Stomach (tissue), 9 donors: ENCODE data around the gene METTL15. TPM values are rescaled to one million over a fixed set of nuclear protein-coding genes. Genes with fewer than 3 reads are reported as not detected.

ENCODE experiments used
- DNase-seq, 2 donors: peaks; one replicate each; pipeline versions ENCODE4 v3.0.0 to v3.0.0-alpha.2; 2013 to 2019
- H3K27ac ChIP-seq, 5 donors: fragments of 200-600 bp in 4 of 5; sonication (generic) in 4 of 5; one replicate each; pipeline ENCODE4 v1.5.1; 2013 to 2019; ENCODE audit warnings: mild to moderate bottlenecking in 1 of 5, moderate library complexity in 1 of 5
- H3K27me3 ChIP-seq, 3 donors: fragments of 200-600 bp; sonication (generic); one replicate each; pipeline ENCODE4 v1.5.1; 2017 to 2019; ENCODE audit warnings: mixed run types in 1 of 3
- H3K36me3 ChIP-seq, 4 donors: fragments of 200-600 bp; sonication (generic); 1 replicate in 3 of 4; 2 replicates in 1 of 4; pipeline ENCODE4 v1.5.1; 2016 to 2019
- H3K4me1 ChIP-seq, 4 donors: fragments of 200-600 bp; sonication (generic); one replicate each; pipeline ENCODE4 v1.5.1; 2016 to 2019
- H3K4me3 ChIP-seq, 4 donors: fragments of 200-600 bp; sonication (generic) in 3 of 4; one replicate each; pipeline ENCODE4 v1.5.1; 2016 to 2019; ENCODE audit warnings: mild to moderate bottlenecking in 1 of 4
- H3K9me3 ChIP-seq, 4 donors: fragments of 200-600 bp; sonication (generic); one replicate each; pipeline ENCODE4 v1.5.1; 2016 to 2019
- CTCF ChIP-seq, 7 experiments: fragments of 450-650 bp in 4 of 7; fragments of 200-600 bp in 3 of 7; sonication (generic) in 3 of 7; IDR thresholded peaks; one replicate each; pipeline ENCODE4 v1.5.1; 2016 to 2019; ENCODE audit warnings: antibody characterized with exemption in 7 of 7, control low read depth in 2 of 7, mild to moderate bottlenecking in 1 of 7
- EP300 ChIP-seq: sonication (generic); formaldehyde crosslinking; IDR thresholded peaks from one replicate; pipeline ENCODE4 v1.6.1; 2017; ENCODE audit warnings: antibody characterized with exemption
- POLR2A ChIP-seq, 4 donors: fragments of 450-650 bp; IDR thresholded peaks; one replicate each; pipeline ENCODE4 v1.6.1; 2016; ENCODE audit warnings: antibody characterized with exemption in 4 of 4, control low read depth in 2 of 4, mild to moderate bottlenecking in 1 of 4, moderate library complexity in 1 of 4
- POLR2AphosphoS5 ChIP-seq, 3 donors: sonication (generic); formaldehyde crosslinking; IDR thresholded peaks; one replicate each; pipeline ENCODE4 v1.6.1; 2016; ENCODE audit warnings: antibody characterized with exemption in 3 of 3
- WGBS, 5 donors: extraction: QIAGEN DNeasy Blood & Tissue Kit in 3 of 5; methylation state at CpG; one replicate each; pipeline versions ENCODE4 v1.1.5 to v1.1.7; 2013 to 2018; 5-methylcytosine and 5-hydroxymethylcytosine counted together
- intact Hi-C: fragments of 100-400 bp; cut with DNase I; formaldehyde crosslinking; loops from one replicate; pipeline ENCODE4 v1.15.1; 2023; ENCODE audit warnings: low total_unique reads
- polyA plus RNA-seq, 3 donors: library from polyadenylated mRNA; stranded (reverse); fragments of 200-250 nt; gene quantifications; one replicate each; pipeline ENCODE4 v1.2.3, GENCODE V29; 2013
- total RNA-seq, 5 donors: library from RNA; depleted of rRNA; stranded (reverse); fragments of >200 nt; gene quantifications; one replicate each; pipeline versions ENCODE4 v1.1.0 to v1.2.3, GENCODE V29; 2014 to 2016
- donor health status: healthy with polysubstance abuse.
- donor health status: Bipolar disorder and iron deficiency.
- donor health status: healthy.

Gene METTL15
- total and polyA plus RNA-seq, 8 donors: 0.58 to 21.7 (median 8.7) TPM

GRCh38 chr11:28296426-28296825, 188.2 kb downstream of the METTL15 start:
- Histone ChIP-seq H3K4me3 (no peak overlapping the region), H3K4me1 (no peaks in the 10 kb centered on the region), H3K27me3 (no peaks in the 10 kb centered on the region), H3K36me3 (peaks cover 0 to 35% (median 17%) of the 10 kb centered on the region in 4 donors), H3K27ac (no peak overlapping the region), H3K9me3 (no peaks in the 10 kb centered on the region)
- TF ChIP-seq POLR2AphosphoS5 (IDR thresholded peaks at IDR 0.05) (no peak), EP300 (no peak), POLR2A (IDR thresholded peaks at IDR 0.05) (no peak), CTCF (IDR thresholded peaks at IDR 0.05) (no peak)
- DNase-seq: no peak
- 89 to 99% (median 94%) methylated on average over 2 of the region's 2 CpGs for WGBS, 5 donors
- intact Hi-C loops: no loop called here

- DNase-seq: no peak
- WGBS, 5 donors: 95 to 100% (median 98%) methylated on average over 3 of the region's 3 CpGs
Measured at GRCh38 chr11:28298209-28298608, 190.0 kb downstream of the METTL15 start.

GRCh38 chr11:28303477-28304191, 195.4 kb downstream of the METTL15 start:
- 53 to 67% (median 61%) methylated on average over 2 of the region's 2 CpGs for WGBS, 5 donors
- Histone ChIP-seq H3K9me3 (no peaks in the 10 kb centered on the region), H3K4me1 (no peaks in the 10 kb centered on the region), H3K4me3 (no peak overlapping the region), H3K36me3 (peaks cover 0 to 35% (median 17%) of the 10 kb centered on the region in 4 donors), H3K27me3 (no peaks in the 10 kb centered on the region), H3K27ac (no peak overlapping the region)
- no peak for DNase-seq
- TF ChIP-seq CTCF (IDR thresholded peaks at IDR 0.05): no peak
- no peak for TF ChIP-seq EP300
- TF ChIP-seq POLR2A (IDR thresholded peaks at IDR 0.05): no peak
- no peak for TF ChIP-seq POLR2AphosphoS5 (IDR thresholded peaks at IDR 0.05)
- intact Hi-C loops: no loop called here

More at GRCh38 chr11:28298209-28298608, 190.0 kb downstream of the METTL15 start:
- Histone ChIP-seq H3K9me3 (no peaks in the 10 kb centered on the region), H3K4me1 (no peaks in the 10 kb centered on the region), H3K36me3 (peaks cover 0 to 41% (median 25%) of the 10 kb centered on the region in 4 donors), H3K27me3 (no peaks in the 10 kb centered on the region), H3K27ac (no peak overlapping the region), H3K4me3 (no peak overlapping the region)
- no peak for TF ChIP-seq EP300
- TF ChIP-seq CTCF (IDR thresholded peaks at IDR 0.05): no peak
- TF ChIP-seq POLR2A (IDR thresholded peaks at IDR 0.05): no peak
- TF ChIP-seq POLR2AphosphoS5 (IDR thresholded peaks at IDR 0.05): no peak
- intact Hi-C loops: no loop called here

- intact Hi-C loops: no loop called here
- Histone ChIP-seq H3K9me3 (no peaks in the 10 kb centered on the region), H3K4me3 (no peak overlapping the region), H3K36me3 (peaks cover 0 to 28% (median 26%) of the 10 kb centered on the region in 4 donors), H3K27me3 (no peaks in the 10 kb centered on the region), H3K4me1 (no peaks in the 10 kb centered on the region), H3K27ac (no peak overlapping the region)
- DNase-seq: no peak
- 93 to 100% (median 100%) methylated on average over 1 of the region's 1 CpG for WGBS, 5 donors
- TF ChIP-seq CTCF (IDR thresholded peaks at IDR 0.05) (no peak), EP300 (no peak), POLR2A (IDR thresholded peaks at IDR 0.05) (no peak), POLR2AphosphoS5 (IDR thresholded peaks at IDR 0.05) (no peak)
Measured at GRCh38 chr11:28315440-28315839, 207.3 kb downstream of the METTL15 start.
